NCI-H345 treated with DMSO at 0.1 percent for 48 hours (cell line): ENCODE results near the gene KIF26B.

Experiments
- DNase-seq: peaks from one replicate; lab custom pipeline; 2025; ENCODE audit not compliant: unreplicated experiment; lab: John Stamatoyannopoulos, UW

KIF26B gene

DNA sequence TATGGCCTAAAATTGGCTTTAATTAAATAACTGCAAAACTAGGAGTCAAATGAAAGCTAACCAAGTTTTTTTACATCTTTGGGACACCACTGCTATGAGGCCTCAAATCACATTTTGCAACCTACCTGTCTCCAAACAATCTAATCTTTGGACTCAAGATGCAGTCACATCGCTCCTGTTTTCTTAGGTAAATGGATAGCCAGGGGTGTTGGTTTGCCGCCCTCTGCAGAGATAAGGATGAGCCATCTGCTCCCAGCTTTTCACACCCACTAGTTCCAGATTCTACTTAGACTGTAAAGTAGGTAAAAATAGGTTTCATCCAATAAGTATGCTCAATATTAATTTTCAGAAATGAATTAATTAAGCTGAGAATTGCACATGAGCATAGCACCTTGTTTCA is 456.5 kb downstream of the KIF26B start:
- DNase-seq, result no peak

DNA sequence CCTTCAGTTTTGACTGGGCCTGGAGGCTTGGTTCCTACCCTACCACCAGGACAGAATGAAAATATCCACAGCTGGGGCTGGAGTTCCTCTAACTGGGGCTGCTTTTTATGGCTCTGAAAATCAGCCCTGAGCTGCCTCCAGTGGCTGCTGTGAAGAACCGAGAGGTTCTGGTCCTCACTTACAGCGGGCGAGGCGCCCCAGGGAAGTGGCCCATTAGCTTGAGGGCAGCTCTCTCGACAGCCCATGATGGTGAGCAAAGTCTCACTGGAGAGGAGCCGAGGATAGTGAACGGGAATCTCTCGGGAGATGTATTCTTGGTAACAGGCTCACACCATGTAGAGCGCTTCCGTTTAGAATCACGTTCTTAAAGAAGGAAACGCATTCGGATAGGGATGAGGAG is 459.7 kb downstream of the KIF26B start:
- DNase-seq, result no peak

DNA sequence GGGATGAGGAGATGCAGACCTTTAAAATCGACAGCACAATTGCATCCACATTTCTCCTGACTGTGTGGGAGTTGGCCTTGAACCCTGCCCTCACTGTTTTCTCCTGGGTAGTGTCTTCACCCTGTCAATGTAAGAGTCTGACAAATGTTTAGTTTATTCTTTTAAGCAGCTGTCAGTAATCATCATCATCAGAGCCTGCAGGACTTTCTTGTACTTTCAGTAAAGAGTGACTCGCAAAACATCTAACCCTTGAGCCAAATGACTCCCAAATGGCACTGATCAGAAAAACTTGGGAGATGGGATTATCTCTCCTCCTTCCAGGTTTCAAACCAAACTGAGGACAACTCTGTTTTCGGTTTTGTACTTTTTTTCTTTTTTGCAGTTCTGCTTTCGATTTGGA is 460.2 kb downstream of the KIF26B start:
- no peak for DNase-seq

DNA sequence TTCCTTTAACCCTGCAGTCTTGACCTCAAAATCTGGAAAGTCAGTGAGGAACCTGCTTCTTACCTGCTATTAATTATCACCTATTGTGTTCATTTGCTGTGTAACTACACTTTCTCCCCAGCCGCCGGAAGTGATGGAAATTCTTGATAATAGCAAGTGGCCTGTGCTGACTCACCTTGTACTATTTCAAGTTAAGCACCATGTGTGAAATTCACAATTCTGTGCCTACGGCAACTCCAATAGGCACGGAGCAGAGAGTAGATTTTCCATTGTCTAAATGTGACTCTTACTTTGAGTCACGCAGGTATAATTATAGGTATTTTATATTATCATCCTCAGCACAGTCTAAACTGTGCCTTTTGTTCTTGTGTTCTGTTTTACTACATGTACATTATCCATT is 466.8 kb downstream of the KIF26B start:
- DNase-seq, result no peak

DNA sequence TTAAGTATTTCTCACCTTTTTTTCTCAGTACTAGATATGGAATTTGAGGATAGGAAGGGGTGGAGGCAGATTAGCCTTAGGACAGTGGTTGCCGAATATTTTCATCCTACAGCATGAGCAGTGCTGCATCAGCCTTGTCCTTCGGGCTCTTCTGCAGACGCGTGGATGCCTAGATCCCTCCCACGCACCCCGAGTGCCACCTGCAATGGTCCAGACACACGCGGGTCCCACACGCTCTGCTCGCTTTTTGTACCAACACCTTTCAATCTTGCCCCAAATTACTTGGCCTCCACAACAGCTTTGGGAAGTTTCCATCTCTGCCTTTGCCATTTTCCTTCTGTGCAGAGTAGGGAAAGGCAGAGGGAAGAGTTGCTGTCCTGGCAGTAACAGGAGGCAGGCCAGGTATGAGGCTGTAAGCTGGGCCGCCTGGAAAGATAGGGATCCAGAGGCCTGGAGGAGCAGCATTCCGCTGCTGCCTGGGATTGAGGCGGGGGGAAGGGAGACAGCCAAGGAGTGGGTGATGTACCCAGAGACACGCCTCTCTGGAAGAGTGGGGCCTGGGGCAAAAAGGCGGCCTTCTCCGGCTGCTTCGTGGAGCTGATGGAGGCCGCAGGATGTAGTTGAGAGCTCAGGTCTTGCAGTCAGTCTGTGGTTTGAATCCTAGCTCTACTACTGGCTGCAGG is 467.7 kb downstream of the KIF26B start:
- DNase-seq, result no peak

DNA sequence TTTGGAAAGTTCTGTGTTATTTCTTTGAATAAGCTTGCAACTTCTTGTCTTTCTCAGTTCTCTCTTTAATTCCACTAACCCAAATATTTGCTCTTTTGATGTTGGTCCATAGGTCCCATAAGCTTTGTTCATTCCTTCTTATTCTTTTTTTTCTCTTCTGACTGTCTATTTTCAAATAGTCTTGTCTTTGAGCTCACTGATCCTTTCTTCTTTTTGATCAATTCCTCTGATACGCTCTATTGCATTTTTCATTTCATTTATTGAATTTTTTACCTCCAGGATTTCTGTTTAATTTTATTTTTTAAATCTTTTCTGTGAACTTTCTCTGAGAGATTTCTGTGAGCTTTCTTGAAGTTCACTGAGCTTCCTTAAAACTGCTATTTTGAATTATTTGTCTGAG is 486.6 kb downstream of the KIF26B start:
- DNase-seq, result no peak

DNA sequence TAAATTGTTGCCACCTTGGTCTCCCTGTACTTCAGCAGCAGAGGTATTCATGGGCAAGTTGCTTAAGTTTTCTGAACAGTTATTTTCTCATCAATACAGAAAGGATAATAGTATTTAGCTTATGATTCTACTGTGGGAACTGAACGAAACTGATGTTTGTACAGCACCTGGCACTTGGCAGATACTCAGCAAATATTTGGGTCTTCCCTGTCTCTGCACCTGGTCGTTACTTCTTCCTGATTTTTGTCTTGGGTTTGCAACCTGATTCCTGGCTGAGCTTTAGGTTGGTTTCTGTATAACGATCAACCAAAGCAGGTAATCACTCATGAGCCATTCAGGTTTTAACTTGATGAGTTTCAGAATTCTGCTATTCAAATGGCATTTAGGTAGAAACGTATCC is 490.6 kb downstream of the KIF26B start:
- DNase-seq, result peak; percentile 41

DNA sequence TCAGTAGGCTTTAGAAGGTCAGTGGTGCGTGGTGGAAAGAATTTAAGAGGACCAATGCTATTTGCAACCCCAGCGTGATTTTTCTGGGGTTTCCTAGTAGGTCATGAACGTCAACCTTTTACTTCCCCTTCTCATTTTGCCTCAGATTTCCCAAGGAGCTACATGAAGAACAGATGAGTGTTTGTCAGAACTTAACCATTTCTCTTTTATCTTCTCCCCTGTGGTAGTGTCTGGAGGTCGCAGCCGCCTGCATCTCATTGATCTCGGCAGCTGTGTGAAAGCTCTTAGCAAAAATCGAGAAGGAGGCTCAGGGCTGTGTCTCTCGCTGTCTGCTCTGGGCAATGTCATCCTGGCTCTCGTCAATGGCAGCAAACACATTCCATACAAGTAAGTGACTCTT is 491.1 kb downstream of the KIF26B start:
- DNase-seq, result no peak

DNA sequence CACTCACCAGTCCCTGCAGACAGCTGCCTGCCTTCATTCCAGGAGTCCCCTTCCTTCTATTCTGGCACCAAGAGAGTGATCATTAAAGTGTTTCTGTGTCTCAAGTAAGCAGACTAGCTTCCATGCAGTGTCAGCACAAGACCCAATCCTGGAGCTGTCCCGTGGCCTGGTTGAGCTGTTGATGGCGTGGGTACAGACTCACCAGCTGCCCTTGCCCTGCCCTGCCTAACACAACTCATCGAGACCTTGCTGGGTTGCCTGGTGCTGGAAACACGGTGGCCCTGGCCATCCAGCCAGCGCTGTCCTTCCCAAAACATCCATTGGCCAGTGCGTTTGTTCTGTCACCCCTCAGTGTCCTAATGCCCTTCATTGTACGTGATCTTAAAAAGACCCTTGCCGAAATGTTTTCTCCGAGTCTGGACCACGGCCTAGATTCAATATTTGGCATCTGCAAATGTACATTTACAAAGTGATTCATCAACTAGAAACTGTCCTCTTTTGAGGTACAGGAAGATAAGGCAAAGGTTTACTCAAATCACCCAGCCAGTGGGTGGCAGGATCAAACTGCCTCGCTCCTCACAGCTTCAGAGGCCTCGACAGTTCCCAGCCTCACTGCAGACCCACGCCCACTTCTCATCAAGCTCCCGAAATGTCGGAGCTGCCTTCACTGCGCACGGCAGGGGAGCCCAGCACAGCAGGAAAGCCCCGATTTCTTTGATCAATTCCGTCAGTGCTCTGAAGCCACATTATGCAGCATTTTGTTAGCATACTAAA is 494.2 kb downstream of the KIF26B start:
- no peak for DNase-seq

DNA sequence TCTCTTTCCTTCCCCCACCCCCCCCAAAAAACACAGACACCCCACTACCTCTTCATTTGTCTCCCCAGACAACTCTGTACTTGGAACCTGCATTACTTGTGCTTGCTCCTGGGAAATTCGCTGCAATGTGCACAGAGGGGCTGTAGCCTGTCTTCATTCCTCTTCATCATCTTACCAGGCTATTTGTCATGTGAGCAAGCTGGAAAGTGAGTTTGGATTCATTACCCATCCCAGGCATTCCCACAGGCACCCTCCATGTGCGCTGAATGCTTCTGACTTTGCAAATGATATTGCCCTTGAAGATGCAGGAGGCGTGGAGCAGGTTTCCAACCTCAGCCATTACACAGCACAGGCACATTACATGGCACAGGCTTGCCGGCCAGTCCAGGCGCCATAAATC is 494.9 kb downstream of the KIF26B start:
- DNase-seq, result no peak

DNA sequence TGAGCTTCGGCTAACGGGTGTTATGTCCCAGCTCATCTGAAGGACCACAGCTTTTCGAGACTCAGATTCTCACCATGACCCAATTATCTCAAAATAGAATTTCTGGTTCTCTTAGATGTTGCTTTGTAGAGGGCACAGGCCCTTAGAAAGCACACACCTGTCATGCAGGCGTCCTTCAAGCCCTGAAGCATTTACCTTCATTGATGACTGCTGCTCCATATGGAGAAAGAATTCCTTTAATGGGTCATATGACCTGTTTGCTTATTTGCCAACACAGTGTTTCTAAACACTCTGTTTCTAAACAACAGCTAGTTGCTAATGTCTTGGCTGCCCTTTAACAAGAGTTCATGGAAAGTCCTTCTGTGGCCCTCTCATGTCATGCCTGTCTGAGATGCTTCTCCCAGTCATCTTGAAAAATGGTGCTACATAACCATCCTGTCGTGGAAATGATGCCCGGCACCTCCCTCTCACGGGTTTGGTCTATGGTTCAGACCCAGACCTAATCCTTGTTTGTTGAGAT is 495.7 kb downstream of the KIF26B start:
- no peak for DNase-seq

DNA sequence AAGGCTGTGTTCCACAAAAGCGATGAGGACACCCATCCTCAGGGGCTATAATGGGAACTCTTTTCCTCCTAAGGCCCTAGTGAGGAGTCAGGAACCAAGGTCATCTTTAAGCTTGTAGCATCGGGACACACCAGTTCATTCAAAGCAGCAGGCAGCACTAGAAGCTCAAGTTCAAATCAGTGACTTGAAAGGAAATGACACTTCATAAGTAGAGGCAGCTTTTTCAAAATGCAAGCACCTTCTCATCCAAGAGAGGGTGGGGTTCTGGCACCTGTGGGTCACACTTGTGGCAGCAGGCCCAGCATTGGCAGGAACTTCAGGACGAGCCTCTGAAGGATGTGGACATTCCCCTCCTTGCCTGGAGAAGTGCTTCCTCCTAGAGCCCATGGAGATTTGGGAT is 496.3 kb downstream of the KIF26B start:
- DNase-seq, result no peak

DNA sequence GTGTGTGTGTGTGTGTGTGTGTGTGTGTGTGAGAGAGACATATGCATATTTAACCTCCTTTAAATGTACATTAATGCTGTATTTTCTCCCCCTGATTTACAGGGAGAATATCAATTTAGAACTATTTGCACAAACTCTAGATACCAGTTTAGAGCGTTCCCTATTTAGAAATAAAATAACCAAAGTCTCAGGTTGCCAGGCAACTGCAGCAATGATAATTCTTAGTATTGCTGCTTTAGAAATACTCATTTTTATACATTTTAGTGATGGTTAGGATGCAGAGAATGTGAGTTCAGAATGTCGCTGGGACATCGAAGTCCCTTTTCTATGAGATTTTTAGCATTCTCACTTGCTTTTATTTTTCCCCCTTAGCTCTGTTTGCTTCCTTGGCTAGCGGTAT is 497.3 kb downstream of the KIF26B start:
- DNase-seq, result no peak

DNA sequence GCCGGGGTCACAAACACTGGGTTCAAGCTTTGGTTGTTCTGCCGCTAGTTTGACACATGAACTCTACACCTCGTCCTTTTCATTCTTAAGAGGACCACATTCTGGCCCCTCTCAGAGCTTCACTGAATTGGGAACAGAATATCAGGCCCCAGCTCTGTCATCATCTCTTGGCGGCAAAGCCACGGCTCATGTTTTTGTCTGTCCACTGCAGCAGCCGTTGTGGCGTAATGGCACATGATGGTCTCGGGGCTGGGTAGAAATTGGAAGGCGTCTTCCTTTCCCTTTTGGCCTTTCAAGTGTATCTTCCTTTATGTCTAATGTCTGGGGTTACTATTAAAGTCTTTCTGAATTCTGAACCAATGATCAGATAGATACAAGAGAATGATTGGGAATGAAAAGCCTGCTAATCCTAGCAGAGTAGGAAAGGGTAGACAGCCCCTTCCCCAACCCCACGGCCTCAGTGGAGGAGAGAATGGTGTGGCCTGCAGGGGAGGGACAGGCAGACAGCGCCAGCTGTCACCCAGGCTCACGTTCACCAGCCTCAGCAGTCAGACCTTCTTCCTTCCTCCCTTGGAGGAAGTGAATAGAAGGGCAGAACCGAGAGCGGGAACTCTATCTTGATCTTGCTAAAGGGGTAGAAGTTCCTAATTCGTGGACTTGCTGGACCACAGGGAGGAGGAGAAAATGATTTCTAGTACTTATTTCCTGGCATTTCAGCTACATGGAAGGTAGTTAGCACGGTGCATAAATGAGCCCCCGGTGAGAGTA is 498.1 kb downstream of the KIF26B start:
- no peak for DNase-seq

DNA sequence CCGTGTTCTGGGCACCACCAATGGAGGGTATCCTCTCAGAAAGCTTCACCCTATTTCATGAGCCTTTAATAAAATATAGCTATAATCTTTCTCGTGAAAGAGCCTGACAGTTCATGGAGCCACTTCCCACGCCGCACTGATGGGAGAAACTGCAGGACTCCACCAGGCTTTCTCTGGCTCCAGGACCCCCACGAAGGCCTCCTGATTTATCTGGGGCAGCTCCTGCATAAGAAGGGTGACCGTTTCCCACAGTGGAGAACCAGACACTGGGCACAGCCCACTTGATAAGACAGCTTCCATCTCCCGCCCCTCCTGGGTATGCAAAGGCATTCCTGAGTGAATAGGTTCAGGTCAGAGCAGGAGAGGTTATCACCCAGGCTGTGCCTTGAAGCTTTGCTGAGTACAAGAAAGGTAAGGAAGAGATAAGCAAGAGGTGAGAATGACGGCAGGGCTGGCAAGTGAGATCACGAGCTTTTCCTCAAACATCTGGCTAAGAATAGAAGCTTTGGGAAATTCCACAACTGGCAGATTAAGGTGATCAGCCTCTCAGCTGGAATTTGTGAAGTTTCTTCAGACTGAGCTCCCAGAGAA is 499.8 kb downstream of the KIF26B start:
- no peak for DNase-seq

DNA sequence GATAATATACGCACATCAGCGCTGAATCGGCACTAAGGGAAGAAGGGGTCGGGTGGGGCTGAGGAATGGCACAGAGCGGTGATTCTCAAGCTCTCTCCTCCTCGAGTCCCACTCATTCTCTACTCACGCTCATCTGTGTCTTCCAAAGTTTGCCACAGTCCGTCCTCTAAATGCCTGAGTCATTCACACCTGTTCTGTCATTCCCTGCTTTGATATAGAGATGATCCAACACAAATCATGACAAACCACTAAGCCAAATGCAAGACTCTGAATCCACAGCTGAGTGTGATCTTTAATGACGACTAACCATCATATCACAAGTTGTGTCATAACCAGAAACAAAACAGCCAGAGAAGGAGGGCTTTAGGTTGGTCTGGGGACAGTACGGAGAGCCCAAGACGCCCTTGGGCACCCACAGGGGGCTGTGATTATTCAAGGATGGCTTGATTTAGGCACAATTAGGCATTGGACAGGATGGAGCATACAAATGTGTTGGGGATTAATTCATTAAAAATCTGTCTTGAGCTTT is 501.5 kb downstream of the KIF26B start:
- no peak for DNase-seq

DNA sequence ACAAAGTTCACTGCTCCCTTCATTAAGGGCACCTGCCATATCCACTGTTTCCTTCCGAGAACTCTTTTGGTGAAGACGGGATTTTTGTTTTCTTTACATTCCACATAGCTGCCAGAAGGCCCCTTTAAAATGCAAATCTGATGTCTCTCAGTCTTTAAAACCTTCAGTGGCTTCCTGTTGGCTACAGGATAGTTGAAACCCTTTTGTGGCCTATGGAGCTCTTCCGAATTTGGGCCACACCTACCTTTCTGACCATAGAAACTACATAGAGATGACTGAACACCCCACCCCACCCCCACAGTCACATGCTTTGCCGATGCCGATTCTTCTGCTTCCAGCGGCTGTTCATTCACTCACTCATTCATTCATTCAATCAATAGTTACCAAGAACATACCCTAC is 502.6 kb downstream of the KIF26B start:
- DNase-seq, result no peak

DNA sequence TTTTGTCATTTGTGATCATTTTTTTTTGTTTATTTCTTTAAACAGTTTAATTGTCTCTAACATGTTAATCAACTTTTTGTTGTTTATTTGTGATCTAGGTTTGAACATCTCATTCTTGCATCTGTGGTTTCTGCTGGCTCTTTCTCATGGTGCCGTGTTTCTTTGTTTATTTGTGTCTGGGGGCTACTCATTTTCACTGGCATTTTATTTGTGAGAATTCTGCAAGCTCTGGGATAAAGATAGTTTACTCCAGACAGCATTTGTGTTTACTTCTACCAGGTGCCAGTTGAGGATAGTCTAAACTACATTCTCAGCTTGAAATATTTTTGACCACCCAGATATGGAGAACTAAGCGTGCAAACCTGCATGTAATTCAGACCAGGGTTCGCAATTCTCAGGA is 508.6 kb downstream of the KIF26B start:
- DNase-seq, result no peak

DNA sequence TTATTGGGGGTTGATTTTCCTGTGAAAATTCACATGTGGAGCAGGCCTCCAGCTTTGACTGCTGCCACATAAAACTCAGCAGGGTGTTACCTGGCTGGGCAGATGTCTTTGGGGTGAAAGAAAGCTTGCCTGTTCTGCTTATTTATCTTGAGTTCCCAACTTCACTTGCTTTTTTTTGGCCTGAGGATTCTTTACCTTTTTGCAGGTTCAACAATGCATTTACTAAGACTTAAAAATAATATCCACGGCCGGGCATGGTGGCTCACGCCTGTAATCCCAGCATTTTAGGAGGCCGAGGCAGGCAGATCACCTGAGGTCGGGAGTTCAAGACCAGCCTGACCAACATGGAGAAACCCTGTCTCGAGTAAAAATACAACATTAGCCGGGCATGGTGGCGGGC is 509.1 kb downstream of the KIF26B start:
- DNase-seq, result no peak

DNA sequence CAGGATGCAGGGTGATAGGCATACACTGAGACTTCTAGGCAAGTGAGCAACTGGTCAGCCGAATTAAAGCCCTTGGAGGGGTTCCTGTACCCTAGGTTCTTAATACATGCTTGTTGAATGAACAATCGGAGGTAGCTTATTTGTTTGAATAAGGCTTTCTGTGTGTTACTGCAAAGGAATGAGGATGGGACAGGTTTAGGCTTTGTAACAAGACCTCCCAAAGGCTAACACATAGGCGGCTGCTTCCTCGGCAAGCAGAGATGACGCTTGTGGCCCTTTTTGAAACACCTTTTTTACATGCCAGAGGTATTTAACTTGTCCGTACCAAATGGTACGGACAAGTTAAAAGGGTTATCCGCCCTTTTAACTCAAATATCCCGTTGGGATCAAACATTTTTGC is 511.6 kb downstream of the KIF26B start:
- DNase-seq, result no peak

DNA sequence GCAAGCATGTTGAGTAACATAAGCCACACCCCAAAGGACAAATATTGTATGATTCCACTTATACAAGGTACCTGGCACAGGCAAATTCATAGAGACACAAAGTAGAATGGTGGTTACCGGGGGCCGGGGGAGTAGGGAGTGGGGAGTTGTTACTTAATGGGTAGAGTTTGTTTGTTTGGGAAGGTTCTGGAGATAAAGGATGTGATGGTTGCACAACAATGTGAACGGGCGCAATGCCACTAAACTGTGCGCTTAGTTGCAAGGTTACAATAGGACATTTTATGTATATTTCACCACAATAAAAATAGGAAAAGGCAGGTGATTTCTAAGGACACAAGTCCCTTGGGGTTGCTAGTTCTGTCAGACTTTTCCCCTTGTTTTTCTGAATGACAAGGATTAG is 516.6 kb downstream of the KIF26B start:
- peak; percentile 57 for DNase-seq
